Activated naive CD8-positive, alpha-beta T cell treated with anti-CD3 and anti-CD28 coated beads for 36 hours (primary cell): Measurements from ENCODE around the gene WDR37. TPM values are rescaled to one million over a fixed set of nuclear protein-coding genes. Genes with fewer than 3 reads are reported as not detected.
"Not testable (repeated sequence)": the region's sequence is repeated elsewhere in the genome, so short reads cannot be mapped to it uniquely, and the experiment has no call there.

Experiments used
- DNase-seq: peaks from one replicate; pipeline ENCODE4 v3.0.0; 2021
- H3K27ac Mint-ChIP-seq: one replicate; pipeline ENCODE4 v1.8.0; 2022; ENCODE audit warnings: mild to moderate bottlenecking, moderate library complexity, mixed read lengths
- H3K27me3 Mint-ChIP-seq: one replicate; pipeline ENCODE4 v1.8.0; 2022; ENCODE audit warnings: mild to moderate bottlenecking, mixed read lengths
- H3K36me3 Mint-ChIP-seq: one replicate; pipeline ENCODE4 v1.8.0; 2021; ENCODE audit warnings: mild to moderate bottlenecking, mixed read lengths
- H3K4me1 Mint-ChIP-seq: one replicate; pipeline ENCODE4 v1.8.0; 2021; ENCODE audit warnings: mixed read lengths
- H3K4me3 Mint-ChIP-seq: one replicate; pipeline ENCODE4 v1.8.0; 2022; ENCODE audit warnings: mild to moderate bottlenecking, moderate library complexity, mixed read lengths
- H3K9me3 Mint-ChIP-seq: one replicate; pipeline ENCODE4 v1.8.0; 2022; ENCODE audit warnings: mixed read lengths
- total RNA-seq, 2 experiments: library from RNA; stranded (reverse); gene quantifications; one replicate each; pipeline ENCODE4 v1.2.3, GENCODE V29; 2021

Gene WDR37
- total RNA-seq, 2 experiments from 2014 or later: 14.0 to 14.2 TPM

DNA sequence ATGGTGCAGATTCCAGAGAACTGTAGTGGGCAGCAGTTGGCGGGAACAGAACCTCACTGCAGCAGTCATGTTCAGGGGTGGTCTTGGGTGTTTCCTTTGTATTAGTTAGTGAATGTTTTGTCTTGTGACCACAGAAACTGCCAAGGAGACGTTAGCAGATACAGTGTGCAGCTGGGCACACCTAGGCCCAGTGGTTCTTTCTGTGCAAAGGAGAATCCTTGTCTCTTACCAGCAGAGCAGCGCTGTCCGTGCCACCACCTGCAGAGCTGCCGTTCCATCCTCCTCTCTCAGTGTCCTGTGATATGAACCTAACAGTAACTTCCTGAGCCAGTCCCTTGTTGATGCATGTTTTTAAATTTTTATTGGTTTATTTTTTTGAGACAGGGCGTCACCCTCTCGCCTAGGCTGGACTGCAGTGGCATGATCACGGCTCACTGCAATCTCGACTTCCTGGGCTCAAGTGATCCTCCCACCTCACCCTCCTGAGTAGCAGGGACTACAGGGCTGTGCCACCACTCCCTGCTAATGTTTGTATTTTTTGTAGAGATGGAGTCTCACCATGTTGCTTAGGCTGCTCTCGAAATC lies 60.6 kb downstream of the WDR37 start:
- no peak overlapping the region for H3K27ac Mint-ChIP-seq
- H3K4me3 Mint-ChIP-seq: no peak overlapping the region
- no peaks in the 10 kb centered on the region for H3K27me3 Mint-ChIP-seq
- H3K36me3 Mint-ChIP-seq: peaks cover 38% of the 10 kb centered on the region
- DNase-seq: no peak
- peaks cover 2% of the 10 kb centered on the region for H3K9me3 Mint-ChIP-seq
- peaks cover 19% of the 10 kb centered on the region for H3K4me1 Mint-ChIP-seq

DNA sequence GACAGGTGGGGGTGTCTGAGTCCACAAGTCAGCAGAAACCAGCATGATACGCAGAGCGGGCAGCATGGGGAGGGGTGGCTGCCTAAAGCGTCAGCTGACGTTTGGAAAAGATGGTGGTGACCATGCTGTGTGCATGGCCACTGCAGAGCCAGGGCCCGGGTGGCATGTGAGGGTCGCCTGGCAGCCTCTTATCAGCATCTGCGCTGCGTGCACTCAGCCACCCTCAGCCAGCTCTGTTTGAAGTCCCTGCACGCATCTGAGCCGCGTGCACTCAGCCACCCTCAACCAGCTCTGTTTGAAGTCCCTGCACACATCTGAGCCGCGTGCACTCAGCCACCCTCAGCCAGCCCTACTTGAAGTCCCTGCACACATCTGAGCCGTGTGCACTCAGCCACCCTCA lies 61.5 kb downstream of the WDR37 start:
- H3K36me3 Mint-ChIP-seq: peaks cover 36% of the 10 kb centered on the region
- peaks cover 20% of the 10 kb centered on the region for H3K4me1 Mint-ChIP-seq
- no peaks in the 10 kb centered on the region for H3K27me3 Mint-ChIP-seq
- peak overlapping the region; percentile 68 for H3K27ac Mint-ChIP-seq
- peaks cover 2% of the 10 kb centered on the region for H3K9me3 Mint-ChIP-seq
- no peak overlapping the region for H3K4me3 Mint-ChIP-seq
- no peak for DNase-seq

DNA sequence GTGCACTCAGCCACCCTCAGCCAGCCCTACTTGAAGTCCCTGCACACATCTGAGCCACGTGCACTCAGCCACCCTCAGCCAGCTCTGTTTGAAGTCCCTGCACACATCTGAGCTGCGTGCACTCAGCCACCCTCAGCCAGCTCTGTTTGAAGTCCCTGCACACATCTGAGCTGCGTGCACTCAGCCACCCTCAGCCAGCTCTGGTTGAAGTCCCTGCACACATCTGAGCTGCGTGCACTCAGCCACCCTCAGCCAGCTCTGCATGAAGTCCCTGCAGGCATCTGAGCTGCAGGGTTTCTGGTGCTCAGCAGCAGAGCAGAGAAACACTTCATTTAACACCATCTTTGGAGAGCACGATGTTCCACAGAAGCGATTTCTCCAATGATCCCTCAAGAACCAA lies 62.1 kb downstream of the WDR37 start:
- DNase-seq, H3K9me3 Mint-ChIP-seq, H3K4me3 Mint-ChIP-seq, H3K27me3 Mint-ChIP-seq, H3K27ac Mint-ChIP-seq: not testable (repeated sequence)
- H3K36me3 Mint-ChIP-seq: peaks cover 39% of the 10 kb centered on the region
- H3K4me1 Mint-ChIP-seq: peaks cover 22% of the 10 kb centered on the region

DNA sequence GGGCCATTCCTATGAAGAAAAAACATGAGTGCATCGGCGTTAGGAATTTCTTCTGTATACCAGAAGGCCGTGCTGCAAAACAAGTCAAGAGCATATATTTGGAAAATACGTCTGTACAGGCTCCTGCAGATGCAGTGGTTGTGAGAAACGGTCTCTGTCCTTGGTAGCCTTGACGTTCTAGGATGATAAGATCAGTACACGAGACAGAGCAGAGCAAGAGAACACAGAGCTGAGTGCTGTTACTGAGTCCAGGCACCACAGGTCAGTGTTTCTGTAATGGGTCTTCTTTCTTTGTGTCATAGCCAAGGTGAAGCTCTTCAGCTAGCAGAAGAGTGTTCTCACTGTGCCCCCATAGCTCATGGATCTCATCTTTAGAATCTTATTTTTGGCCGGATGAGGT lies 62.8 kb downstream of the WDR37 start:
- Mint-ChIP-seq H3K27ac (no peak overlapping the region), H3K4me1 (peaks cover 30% of the 10 kb centered on the region), H3K27me3 (no peaks in the 10 kb centered on the region), H3K9me3 (peaks cover 8% of the 10 kb centered on the region), H3K4me3 (no peak overlapping the region), H3K36me3 (peaks cover 45% of the 10 kb centered on the region)
- no peak for DNase-seq

DNA sequence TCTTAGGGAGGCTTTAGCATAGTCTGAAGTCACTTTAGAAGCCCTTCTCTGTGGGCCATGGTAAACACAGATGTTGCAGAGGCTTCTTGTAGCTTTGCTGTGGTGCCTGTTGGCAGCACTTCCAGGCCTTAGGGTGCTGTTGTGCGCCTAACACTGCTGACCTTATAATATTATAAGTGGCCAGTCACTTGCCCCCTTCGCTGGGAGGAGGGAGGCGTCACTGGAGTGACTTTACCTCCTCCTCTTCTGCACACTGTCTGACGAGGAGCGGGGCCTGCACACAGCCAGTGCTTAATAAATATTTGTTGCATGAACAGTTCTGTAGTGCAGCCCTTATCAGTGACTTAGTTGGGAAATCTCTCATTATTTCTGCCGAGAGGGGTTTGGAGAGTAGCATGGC lies 63.3 kb downstream of the WDR37 start:
- peaks cover 8% of the 10 kb centered on the region for H3K9me3 Mint-ChIP-seq
- H3K4me3 Mint-ChIP-seq: no peak overlapping the region
- peaks cover 33% of the 10 kb centered on the region for H3K4me1 Mint-ChIP-seq
- H3K27ac Mint-ChIP-seq: no peak overlapping the region
- H3K27me3 Mint-ChIP-seq: no peaks in the 10 kb centered on the region
- peaks cover 49% of the 10 kb centered on the region for H3K36me3 Mint-ChIP-seq
- DNase-seq: no peak

DNA sequence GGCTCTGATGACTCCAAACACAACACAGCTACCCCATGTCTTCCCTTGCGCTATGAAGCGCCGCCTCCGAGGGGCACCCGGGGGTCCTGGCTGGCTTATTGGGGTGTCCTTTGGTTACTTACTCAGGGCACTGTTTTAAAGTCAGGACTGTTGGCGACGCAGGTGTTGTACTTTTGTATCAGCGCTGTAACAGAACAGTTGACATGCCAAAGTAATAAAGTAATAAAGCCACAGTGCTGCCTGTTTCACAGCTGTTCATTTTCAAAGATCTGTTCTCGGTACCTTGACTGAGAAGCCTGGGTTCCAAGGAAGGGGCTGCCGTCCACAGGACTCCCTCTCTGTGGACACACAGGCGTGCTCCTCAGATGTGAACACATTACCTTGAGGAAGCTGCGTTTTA lies 64.1 kb downstream of the WDR37 start:
- Mint-ChIP-seq H3K9me3 (peaks cover 8% of the 10 kb centered on the region), H3K4me1 (peaks cover 36% of the 10 kb centered on the region), H3K4me3 (no peak overlapping the region), H3K27ac (no peak overlapping the region), H3K36me3 (peaks cover 53% of the 10 kb centered on the region), H3K27me3 (no peaks in the 10 kb centered on the region)
- DNase-seq: no peak

DNA sequence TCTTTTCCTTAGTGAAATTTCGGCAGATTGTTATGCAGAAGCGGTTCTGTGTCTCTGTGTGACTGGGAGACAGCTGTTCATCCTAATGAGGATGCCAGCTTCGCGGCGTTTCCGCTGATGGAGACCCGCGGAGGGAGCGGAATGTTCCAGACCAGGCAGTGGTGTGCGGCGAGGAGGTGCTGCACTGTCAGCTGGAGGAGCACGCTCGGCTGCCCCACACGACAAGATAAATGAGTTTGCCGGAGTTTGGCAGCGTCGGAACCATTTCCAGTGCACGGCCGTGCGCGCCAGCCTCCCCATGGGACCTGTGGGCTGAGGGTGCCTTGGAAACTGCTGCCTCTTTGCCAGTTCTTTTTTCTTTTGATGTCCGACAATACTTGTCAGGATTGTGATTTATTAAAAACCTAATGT lies 64.6 kb downstream of the WDR37 start:
- Mint-ChIP-seq H3K4me1 (peaks cover 36% of the 10 kb centered on the region), H3K36me3 (peaks cover 53% of the 10 kb centered on the region), H3K9me3 (peaks cover 8% of the 10 kb centered on the region), H3K27ac (no peak overlapping the region), H3K27me3 (no peaks in the 10 kb centered on the region), H3K4me3 (no peak overlapping the region)
- no peak for DNase-seq

DNA sequence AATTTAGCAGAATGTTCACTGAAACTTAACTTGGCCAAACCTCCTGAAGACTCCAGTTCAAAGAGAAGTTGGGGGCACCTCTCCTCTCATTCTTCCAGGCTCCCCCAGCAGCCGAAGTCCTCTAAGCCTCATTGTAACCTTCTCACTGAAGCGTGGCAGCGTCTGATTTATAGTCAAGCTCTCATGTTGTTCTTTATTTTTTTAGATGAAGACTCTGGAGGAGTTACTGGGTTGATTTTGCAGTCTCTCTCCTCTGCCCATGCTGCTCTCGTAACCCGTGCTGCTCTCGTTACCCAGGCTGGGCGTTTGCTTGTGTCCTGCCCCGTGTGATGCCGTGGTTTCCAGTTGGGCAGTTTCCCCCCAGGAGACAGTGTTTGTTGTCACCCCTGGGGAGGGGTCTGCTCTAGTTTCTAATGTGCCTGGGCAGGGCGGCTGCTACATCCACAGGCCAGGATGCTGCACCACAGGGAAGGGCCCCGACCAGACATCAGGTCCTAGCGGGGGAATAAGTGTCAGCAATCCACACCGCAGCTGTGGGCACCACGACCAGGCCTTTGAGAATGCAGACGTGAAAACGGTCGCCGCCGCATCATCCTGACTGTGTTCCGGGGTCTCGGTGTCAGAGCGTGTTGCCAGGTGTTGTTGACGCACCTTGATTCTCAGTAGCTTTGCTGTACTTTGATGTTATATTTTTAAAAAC lies 65.2 kb downstream of the WDR37 start:
- Mint-ChIP-seq H3K9me3 (peaks cover 8% of the 10 kb centered on the region), H3K27me3 (no peaks in the 10 kb centered on the region), H3K27ac (no peak overlapping the region), H3K36me3 (peaks cover 47% of the 10 kb centered on the region), H3K4me1 (peaks cover 36% of the 10 kb centered on the region), H3K4me3 (no peak overlapping the region)
- no peak for DNase-seq

DNA sequence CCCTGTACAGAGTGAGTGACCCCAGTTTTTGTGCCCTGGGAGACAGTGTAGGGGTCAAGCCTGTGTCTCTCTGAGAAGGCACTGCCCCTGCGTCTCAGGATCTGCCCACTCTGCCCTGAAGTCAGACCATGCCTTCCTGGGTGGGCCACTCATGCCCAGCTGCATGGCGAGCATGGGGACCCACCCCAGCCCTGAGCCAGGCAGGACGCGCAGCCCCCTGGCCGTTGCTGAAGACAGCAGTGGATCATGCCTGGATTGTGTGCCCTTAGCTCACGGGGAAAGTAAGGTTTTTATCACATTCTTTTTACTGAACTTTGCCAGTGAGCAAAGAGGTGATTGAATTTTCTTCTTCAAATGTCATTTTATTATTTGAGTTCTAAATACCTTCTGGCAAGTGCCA lies 66.2 kb downstream of the WDR37 start:
- Mint-ChIP-seq H3K27me3 (no peaks in the 10 kb centered on the region), H3K4me3 (no peak overlapping the region), H3K9me3 (peaks cover 8% of the 10 kb centered on the region), H3K4me1 (peaks cover 29% of the 10 kb centered on the region), H3K36me3 (peaks cover 38% of the 10 kb centered on the region), H3K27ac (peak overlapping the region; percentile 71)
- DNase-seq: no peak

DNA sequence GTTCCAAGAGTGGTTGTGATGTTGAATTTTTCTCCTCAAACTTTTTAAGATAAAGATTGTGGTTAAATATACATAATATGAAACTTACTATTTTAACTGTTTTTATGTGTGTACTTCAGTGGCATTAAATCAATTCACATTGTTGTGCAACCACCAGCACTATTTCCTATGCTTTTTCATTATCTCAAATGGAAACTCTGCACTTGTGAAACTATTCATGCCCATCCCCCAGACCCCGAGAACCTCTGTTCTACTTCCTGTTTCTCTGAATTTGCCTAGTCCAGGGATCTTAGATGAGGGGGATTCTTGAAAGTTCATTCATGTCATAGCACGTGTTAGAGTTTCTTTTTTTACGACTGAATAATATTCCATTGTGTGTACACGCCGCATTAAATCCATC lies 67.0 kb downstream of the WDR37 start:
- peaks cover 27% of the 10 kb centered on the region for H3K4me1 Mint-ChIP-seq
- DNase-seq: peak; percentile 47
- peaks cover 34% of the 10 kb centered on the region for H3K36me3 Mint-ChIP-seq
- no peaks in the 10 kb centered on the region for H3K27me3 Mint-ChIP-seq
- peak overlapping the region; percentile 88 for H3K27ac Mint-ChIP-seq
- H3K9me3 Mint-ChIP-seq: peaks cover 6% of the 10 kb centered on the region
- H3K4me3 Mint-ChIP-seq: no peak overlapping the region

DNA sequence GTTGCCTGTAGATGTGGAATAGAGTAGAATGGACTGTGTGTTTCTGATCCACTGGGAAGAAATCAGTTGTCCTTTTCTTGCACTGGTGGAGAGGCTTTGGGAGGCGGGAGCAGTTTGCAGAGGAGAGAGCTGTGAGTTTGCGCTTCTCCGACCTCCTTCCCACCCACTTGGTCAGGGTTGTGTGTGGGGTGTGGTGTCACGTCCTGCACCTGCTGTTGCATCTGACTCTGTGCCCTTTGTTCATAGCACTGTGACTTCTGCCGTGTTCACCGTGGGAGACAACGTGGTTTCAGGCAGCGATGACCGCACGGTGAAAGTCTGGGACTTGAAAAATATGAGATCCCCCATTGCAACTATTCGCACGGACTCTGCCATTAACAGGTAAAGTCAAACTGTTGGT lies 67.8 kb downstream of the WDR37 start:
- no peaks in the 10 kb centered on the region for H3K27me3 Mint-ChIP-seq
- H3K27ac Mint-ChIP-seq: peak overlapping the region; percentile 88
- peaks cover 21% of the 10 kb centered on the region for H3K4me1 Mint-ChIP-seq
- H3K36me3 Mint-ChIP-seq: peaks cover 33% of the 10 kb centered on the region
- peaks cover 6% of the 10 kb centered on the region for H3K9me3 Mint-ChIP-seq
- DNase-seq: no peak
- H3K4me3 Mint-ChIP-seq: no peak overlapping the region

DNA sequence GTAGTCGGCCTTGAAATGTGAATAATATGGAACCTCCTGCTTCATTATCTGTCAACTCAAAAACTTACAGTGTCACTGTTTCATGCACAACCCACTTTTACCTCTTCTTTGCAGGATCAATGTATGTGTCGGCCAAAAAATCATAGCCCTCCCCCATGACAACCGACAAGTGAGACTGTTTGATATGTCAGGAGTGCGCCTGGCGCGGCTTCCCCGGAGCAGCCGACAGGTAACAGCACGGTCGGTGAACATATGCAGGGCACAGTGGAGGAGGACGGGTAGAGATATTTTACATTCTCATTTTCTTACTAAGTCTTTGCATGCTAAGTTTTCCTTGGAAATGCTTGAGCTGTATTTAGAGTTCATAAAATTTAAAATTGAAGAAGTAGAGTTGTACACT lies 68.6 kb downstream of the WDR37 start:
- Mint-ChIP-seq H3K4me1 (peaks cover 20% of the 10 kb centered on the region), H3K4me3 (no peak overlapping the region), H3K9me3 (peaks cover 6% of the 10 kb centered on the region), H3K27ac (peak overlapping the region; percentile 21), H3K27me3 (no peaks in the 10 kb centered on the region), H3K36me3 (peaks cover 32% of the 10 kb centered on the region)
- DNase-seq: no peak

DNA sequence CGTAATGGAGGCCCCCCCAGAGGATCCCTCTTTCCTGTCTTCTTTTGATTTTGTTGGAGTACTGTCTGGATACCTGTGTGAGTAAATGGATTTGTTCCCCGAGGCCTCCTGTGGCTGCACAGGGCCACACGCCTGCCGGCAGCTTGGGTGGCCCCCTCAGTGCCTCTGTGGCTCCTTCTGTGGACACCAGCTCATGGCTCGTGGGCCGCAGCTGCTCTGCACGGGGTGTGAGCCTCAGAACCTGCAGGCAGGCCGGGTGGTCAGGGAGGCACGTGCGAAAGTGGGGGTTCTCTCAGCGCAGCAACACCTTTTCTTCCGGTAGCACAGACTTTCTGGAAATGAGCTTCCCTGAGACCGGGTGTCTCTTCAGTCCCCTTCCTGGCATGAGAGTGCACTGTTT lies 70.3 kb downstream of the WDR37 start:
- Mint-ChIP-seq H3K4me1 (peaks cover 20% of the 10 kb centered on the region), H3K4me3 (no peak overlapping the region), H3K36me3 (peaks cover 40% of the 10 kb centered on the region), H3K27ac (no peak overlapping the region), H3K27me3 (no peaks in the 10 kb centered on the region), H3K9me3 (peaks cover 6% of the 10 kb centered on the region)
- no peak for DNase-seq

DNA sequence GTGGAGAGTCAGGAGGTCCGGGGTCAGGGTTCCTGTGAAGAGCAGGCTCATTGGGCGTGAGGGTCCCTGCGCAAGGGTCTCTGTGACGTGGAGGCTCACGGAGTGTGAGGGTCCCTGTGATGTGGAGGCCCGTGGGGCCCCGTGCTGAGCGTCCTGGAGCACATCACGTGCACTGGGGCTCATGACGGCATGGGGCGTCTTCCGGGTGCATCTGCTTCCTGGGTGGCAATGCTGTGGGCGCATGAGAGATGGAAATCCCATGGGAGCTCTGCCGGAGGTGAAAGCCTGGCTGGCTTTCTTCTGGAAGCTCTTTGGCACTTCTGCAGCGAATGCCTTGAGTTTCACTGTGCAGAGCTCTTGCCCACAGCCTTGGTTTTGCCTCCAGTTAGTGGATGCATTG lies 71.4 kb downstream of the WDR37 start:
- no peak for DNase-seq
- Mint-ChIP-seq H3K4me3 (no peak overlapping the region), H3K27me3 (no peaks in the 10 kb centered on the region), H3K4me1 (peaks cover 19% of the 10 kb centered on the region), H3K9me3 (peaks cover 6% of the 10 kb centered on the region), H3K36me3 (peaks cover 35% of the 10 kb centered on the region), H3K27ac (no peak overlapping the region)

DNA sequence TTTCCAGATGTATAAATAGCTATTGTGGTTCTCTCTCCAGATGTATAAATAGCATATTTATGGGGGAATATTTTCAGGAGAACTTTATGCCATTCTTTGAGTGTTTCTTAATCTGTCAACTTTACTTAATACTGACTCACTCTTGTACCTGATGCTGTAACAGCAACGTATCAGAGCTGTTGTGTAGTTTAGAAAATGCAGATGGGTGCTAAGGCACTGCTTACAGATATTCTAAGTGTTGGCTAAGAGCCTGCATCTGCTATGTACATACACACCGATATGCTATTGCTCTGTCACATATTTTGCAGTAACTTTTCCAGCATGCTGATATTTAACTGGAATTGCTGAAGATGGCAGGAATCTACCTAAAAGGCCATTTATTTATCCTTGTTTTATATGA lies 71.9 kb downstream of the WDR37 start:
- H3K27me3 Mint-ChIP-seq: no peaks in the 10 kb centered on the region
- no peak overlapping the region for H3K27ac Mint-ChIP-seq
- H3K4me3 Mint-ChIP-seq: no peak overlapping the region
- no peak for DNase-seq
- H3K9me3 Mint-ChIP-seq: peaks cover 6% of the 10 kb centered on the region
- peaks cover 15% of the 10 kb centered on the region for H3K4me1 Mint-ChIP-seq
- H3K36me3 Mint-ChIP-seq: peaks cover 32% of the 10 kb centered on the region

DNA sequence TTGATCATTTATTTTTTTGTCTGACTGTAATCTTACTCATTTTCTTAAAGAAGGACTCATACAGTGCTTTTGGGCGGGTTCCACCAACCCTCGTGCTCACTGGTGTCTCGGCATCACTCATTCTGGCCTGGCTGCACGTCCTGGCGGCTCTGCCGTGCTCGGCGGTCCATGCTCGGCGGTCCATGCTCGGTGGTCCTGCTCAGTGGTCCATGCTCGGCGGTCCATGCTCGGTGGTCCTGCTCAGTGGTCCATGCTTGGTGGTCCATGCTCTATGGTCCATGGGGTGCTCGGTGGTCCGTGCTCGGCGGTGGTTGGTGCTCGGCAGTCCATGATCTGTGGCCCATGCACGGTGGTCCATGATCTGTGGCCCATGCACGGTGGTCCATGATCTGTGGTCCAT lies 72.5 kb downstream of the WDR37 start:
- DNase-seq: no peak
- Mint-ChIP-seq H3K4me3 (no peak overlapping the region), H3K36me3 (peaks cover 28% of the 10 kb centered on the region), H3K9me3 (peaks cover 2% of the 10 kb centered on the region), H3K27me3 (no peaks in the 10 kb centered on the region), H3K27ac (no peak overlapping the region), H3K4me1 (peaks cover 13% of the 10 kb centered on the region)
